GM19467 (cell line): ENCODE data around the gene POLR2L.

Experiments
- ATAC-seq: cut with Tn5 transposase; IDR thresholded peaks from one replicate; pipeline ENCODE4 v1.9.1; 2021; ENCODE audit warnings: mild to moderate bottlenecking, moderate library complexity; ENCODE audit not compliant: unreplicated experiment

The POLR2L gene

GRCh38 chr11:842370-843002, at the start of gene POLR2L, which contains the start of gene TSPAN4:
Gene POLR2L, minus strand, starts transcription at chr11:842529. Its CDS starts 21 bp downstream, at chr11:842508.
Gene TSPAN4, plus strand, starts transcription at chr11:842852. Its CDS starts 7,453 bp downstream, at chr11:850305.
- ATAC-seq: peak; percentile 56

GRCh38 chr11:890794-891540, 48.6 kb upstream of the POLR2L start:
- ATAC-seq: no peak

GRCh38 chr11:889687-890475, 47.6 kb upstream of the POLR2L start:
- ATAC-seq: no peak

- no peak for ATAC-seq
These were observed 46.9 kb upstream of the POLR2L start for GRCh38 chr11:889257-889656.

GRCh38 chr11:888310-889212, 46.2 kb upstream of the POLR2L start:
- no peak for ATAC-seq

GRCh38 chr11:887589-887988, 45.3 kb upstream of the POLR2L start:
- no peak for ATAC-seq

- ATAC-seq: no peak
These were observed 44.2 kb upstream of the POLR2L start for GRCh38 chr11:886568-886967.

GRCh38 chr11:884578-885070, 42.3 kb upstream of the POLR2L start:
- no peak for ATAC-seq

- ATAC-seq: no peak
These were observed 41.2 kb upstream of the POLR2L start for GRCh38 chr11:883527-883926.

GRCh38 chr11:882596-882995, 40.3 kb upstream of the POLR2L start:
- ATAC-seq: no peak

GRCh38 chr11:880447-880846, 38.1 kb upstream of the POLR2L start:
- ATAC-seq: no peak

- no peak for ATAC-seq
These were observed 35.2 kb upstream of the POLR2L start for GRCh38 chr11:877565-877964.

- ATAC-seq: no peak
These were observed 34.2 kb upstream of the POLR2L start for GRCh38 chr11:876545-876944.

GRCh38 chr11:875769-876301, 33.5 kb upstream of the POLR2L start:
- no peak for ATAC-seq

GRCh38 chr11:875203-875602, 32.9 kb upstream of the POLR2L start:
- ATAC-seq: no peak

- ATAC-seq: no peak
These were observed 31.4 kb upstream of the POLR2L start for GRCh38 chr11:873706-874105.

GRCh38 chr11:872799-873198, 30.5 kb upstream of the POLR2L start:
- ATAC-seq: no peak

GRCh38 chr11:871472-871871, 29.1 kb upstream of the POLR2L start:
- no peak for ATAC-seq

GRCh38 chr11:870418-870817, 28.1 kb upstream of the POLR2L start:
- ATAC-seq: no peak

GRCh38 chr11:870127-870413, 27.7 kb upstream of the POLR2L start:
- ATAC-seq: no peak
